Endodermal cell (in vitro differentiated cells): ENCODE results near the gene COL13A1. TPM values are rescaled to one million over a fixed set of nuclear protein-coding genes. Genes with fewer than 3 reads are reported as not detected.

Experiments
- DNase-seq: peaks from one replicate; pipeline ENCODE4 v3.0.0-alpha.2; 2017
- H3K27ac ChIP-seq: 2 replicates; pipeline ENCODE4 v1.5.1; 2013; ENCODE audit warnings: mild to moderate bottlenecking, low read depth, low read length, moderate library complexity
- H3K27me3 ChIP-seq: 2 replicates; pipeline ENCODE4 v1.6.1; 2013; ENCODE audit warnings: mild to moderate bottlenecking, low read length, moderate library complexity; ENCODE audit not compliant: insufficient read depth, control insufficient read depth, poor library complexity, severe bottlenecking
- H3K36me3 ChIP-seq: 2 replicates; pipeline ENCODE4 v1.7.0; 2013; ENCODE audit warnings: mild to moderate bottlenecking, low read length, moderate library complexity; ENCODE audit not compliant: control insufficient read depth, insufficient read depth
- H3K4me1 ChIP-seq: one replicate; pipeline ENCODE4 v1.7.0; 2013; ENCODE audit warnings: low read length; ENCODE audit not compliant: control insufficient read depth, insufficient read depth
- H3K4me3 ChIP-seq: 2 replicates; pipeline ENCODE4 v1.5.1; 2013; ENCODE audit warnings: mild to moderate bottlenecking, low read length, moderate library complexity
- H3K9ac ChIP-seq: 2 replicates; pipeline ENCODE4 v1.6.1; 2013; ENCODE audit warnings: mild to moderate bottlenecking, low read length, moderate library complexity; ENCODE audit not compliant: poor library complexity, severe bottlenecking; ENCODE audit errors: extremely low read depth
- H3K9me3 ChIP-seq: 2 replicates; pipeline ENCODE4 v1.6.1; 2013; ENCODE audit warnings: mild to moderate bottlenecking, low read length, moderate library complexity; ENCODE audit not compliant: control insufficient read depth
- H3K27ac Mint-ChIP-seq: 2 replicates; pipeline ENCODE4 v1.8.0; 2020; ENCODE audit warnings: mixed read lengths
- H3K27me3 Mint-ChIP-seq: 2 replicates; pipeline ENCODE4 v1.8.0; 2021; ENCODE audit warnings: mild to moderate bottlenecking, mixed read lengths; ENCODE audit not compliant: insufficient read depth
- H3K36me3 Mint-ChIP-seq: 2 replicates; pipeline ENCODE4 v1.8.0; 2020; ENCODE audit warnings: low read depth, mixed read lengths
- H3K4me1 Mint-ChIP-seq: 2 replicates; pipeline ENCODE4 v1.8.0; 2020; ENCODE audit warnings: mixed read lengths
- H3K4me3 Mint-ChIP-seq: 2 replicates; pipeline ENCODE4 v1.8.0; 2020; ENCODE audit warnings: mild to moderate bottlenecking, moderate library complexity, mixed read lengths
- H3K9me3 Mint-ChIP-seq: 2 replicates; pipeline ENCODE4 v1.8.0; 2020; ENCODE audit warnings: mild to moderate bottlenecking, mixed read lengths
- WGBS, 2 experiments: methylation state at CpG; one replicate each; pipeline versions ENCODE4 v1.1.5 to v1.1.7; 2013; ENCODE audit warnings: missing lambda C conversion rate in 2 of 2, mixed read lengths in 1 of 2; ENCODE audit not compliant: insufficient coverage in 1 of 2, insufficient read length in 1 of 2; 5-methylcytosine and 5-hydroxymethylcytosine counted together
- total RNA-seq, 2 donors: library from RNA; stranded (reverse); fragmentation: NEBNext Ultra II Directional in 1 of 2; extraction: Animal tissue kit (Norgen Biotek cat#: 25700) in 1 of 2; gene quantifications; 2 replicates in 1 of 2; 3 replicates in 1 of 2; pipeline ENCODE4 v1.2.1, GENCODE V29; 2021
- TF ChIP-seq, protein P1 (sequence below): fragments of 200-600 bp; sonication (generic); conservative IDR thresholded peaks from 2 replicates; pipeline ENCODE4 v1.5.0; 2021; ENCODE audit warnings: antibody characterized with exemption, mild to moderate bottlenecking

COL13A1 gene
- total RNA-seq, 2 donors from 2014 or later: 15.9 to 20.7 TPM

DNA sequence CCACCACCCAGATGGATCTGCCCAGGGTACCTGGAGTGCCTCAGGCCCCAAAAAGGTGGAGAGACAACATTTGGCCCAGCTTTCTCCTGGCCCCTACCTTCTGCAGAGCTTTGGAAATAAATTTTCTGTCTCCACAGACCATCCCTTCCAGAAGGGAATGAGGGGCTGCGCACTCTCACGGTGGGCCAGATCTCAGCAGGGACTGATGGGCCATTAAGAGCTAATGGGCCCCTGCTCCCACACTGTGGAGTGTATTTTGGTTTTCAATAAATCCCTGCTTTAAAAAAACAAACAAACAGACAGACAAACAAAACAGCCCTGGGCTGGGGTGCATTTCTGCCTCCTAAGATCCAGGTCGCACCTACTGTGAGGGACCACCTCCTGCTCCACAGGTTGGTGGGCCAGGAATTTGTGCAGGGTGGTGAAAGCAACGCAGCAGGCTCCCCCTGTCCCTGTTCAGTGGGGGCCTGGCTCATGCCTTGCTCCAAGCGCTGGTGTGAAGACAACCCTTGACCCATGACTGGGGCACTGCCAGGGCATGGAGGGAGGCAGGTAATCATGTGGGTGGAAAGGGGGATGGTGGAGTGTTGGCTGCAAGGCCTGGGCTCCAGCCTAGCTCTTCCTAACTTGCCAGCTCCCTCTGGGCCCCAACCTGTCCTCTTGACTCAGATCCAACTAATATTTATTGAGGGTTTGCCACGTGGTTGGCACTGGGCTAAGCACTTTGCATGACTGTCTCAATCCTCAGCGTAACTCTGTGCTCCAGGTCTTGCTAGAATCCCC lies 88.5 kb downstream of the COL13A1 start:
- 90 to 96% methylated on average over 4 to 7 of the region's 7 CpGs for WGBS, 2 experiments
- DNase-seq: no peak

DNA sequence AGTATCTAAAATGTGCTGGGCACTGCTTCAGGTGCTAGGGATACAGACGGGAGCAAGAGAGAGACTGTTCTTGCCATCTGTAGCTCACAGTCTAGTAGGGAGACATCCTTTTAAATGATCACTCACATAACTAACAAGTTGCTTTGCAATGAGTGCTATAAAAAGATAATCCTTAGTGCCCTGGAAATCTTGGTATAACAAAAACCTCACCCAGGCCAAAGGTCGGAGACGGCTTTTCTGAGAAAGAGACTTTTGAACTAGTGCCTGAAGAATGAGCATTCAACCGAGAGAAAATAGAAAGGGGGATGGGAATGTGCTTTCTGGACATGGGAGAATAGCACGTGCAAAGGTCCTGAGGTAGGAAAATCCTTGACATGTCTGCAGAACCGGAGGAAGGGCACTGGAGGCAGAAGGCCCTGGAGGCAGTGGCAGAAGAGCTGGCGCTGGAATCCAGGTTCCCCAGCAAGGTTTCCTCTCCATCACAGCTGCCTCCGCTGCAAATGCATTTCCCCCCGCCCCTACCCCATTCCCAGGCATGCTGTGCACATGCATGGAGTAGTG lies 89.4 kb downstream of the COL13A1 start:
- Mint-ChIP-seq H3K9me3 (no peaks in the 10 kb centered on the region), H3K27me3 (peaks cover 5% of the 10 kb centered on the region), H3K27ac (no peak overlapping the region), H3K4me3 (no peak overlapping the region), H3K4me1 (no peaks in the 10 kb centered on the region), H3K36me3 (peaks cover 4% of the 10 kb centered on the region)
- Histone ChIP-seq H3K27ac (no peak overlapping the region), H3K4me3 (no peak overlapping the region), H3K4me1 (no peaks in the 10 kb centered on the region), H3K9me3 (no peaks in the 10 kb centered on the region), H3K27me3 (no peaks in the 10 kb centered on the region), H3K9ac (no peak overlapping the region), H3K36me3 (no peaks in the 10 kb centered on the region)
- TF ChIP-seq, protein P1, sequence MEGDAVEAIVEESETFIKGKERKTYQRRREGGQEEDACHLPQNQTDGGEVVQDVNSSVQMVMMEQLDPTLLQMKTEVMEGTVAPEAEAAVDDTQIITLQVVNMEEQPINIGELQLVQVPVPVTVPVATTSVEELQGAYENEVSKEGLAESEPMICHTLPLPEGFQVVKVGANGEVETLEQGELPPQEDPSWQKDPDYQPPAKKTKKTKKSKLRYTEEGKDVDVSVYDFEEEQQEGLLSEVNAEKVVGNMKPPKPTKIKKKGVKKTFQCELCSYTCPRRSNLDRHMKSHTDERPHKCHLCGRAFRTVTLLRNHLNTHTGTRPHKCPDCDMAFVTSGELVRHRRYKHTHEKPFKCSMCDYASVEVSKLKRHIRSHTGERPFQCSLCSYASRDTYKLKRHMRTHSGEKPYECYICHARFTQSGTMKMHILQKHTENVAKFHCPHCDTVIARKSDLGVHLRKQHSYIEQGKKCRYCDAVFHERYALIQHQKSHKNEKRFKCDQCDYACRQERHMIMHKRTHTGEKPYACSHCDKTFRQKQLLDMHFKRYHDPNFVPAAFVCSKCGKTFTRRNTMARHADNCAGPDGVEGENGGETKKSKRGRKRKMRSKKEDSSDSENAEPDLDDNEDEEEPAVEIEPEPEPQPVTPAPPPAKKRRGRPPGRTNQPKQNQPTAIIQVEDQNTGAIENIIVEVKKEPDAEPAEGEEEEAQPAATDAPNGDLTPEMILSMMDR: no peak
- 90 to 91% methylated on average over 5 to 9 of the region's 9 CpGs for WGBS, 2 experiments
- no peak for DNase-seq

More for the DNA sequence above, 88.5 kb downstream of the COL13A1 start:
- no peak overlapping the region for H3K4me3 Mint-ChIP-seq
- Histone ChIP-seq H3K9ac (no peak overlapping the region), H3K9me3 (no peaks in the 10 kb centered on the region), H3K4me1 (no peaks in the 10 kb centered on the region), H3K36me3 (no peaks in the 10 kb centered on the region), H3K4me3 (no peak overlapping the region), H3K27ac (no peak overlapping the region), H3K27me3 (no peaks in the 10 kb centered on the region)
- TF ChIP-seq, protein P1: no peak
- H3K27me3 Mint-ChIP-seq: peaks cover 5% of the 10 kb centered on the region
- H3K4me1 Mint-ChIP-seq: peaks cover 2% of the 10 kb centered on the region
- no peak overlapping the region for H3K27ac Mint-ChIP-seq
- H3K36me3 Mint-ChIP-seq: peaks cover 4% of the 10 kb centered on the region
- no peaks in the 10 kb centered on the region for H3K9me3 Mint-ChIP-seq

DNA sequence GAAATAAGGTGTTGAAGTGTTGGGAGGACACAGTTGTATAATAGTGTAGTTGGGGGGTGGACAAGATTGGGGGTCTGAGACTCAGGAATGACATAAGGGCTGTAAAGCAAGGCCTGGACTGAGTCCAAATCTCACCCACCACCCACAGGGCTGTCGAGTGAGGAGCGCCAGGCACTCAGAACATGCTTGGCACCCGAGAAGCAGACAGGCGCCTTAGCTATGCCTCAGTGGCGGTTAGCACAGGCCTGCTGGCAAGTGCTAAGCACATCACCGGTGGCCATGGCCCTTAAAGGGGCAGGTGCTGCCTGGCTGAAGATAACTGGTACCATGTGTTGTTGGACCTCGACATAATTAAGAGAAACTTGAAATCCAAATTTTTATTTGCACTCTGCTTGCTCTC lies 90.7 kb downstream of the COL13A1 start:
- Mint-ChIP-seq H3K4me1 (no peaks in the 10 kb centered on the region), H3K4me3 (no peak overlapping the region), H3K27me3 (peaks cover 5% of the 10 kb centered on the region), H3K9me3 (no peaks in the 10 kb centered on the region), H3K27ac (no peak overlapping the region), H3K36me3 (peaks cover 4% of the 10 kb centered on the region)
- TF ChIP-seq, protein P1: no peak
- H3K36me3 ChIP-seq: no peaks in the 10 kb centered on the region
- no peak overlapping the region for H3K9ac ChIP-seq
- WGBS, 2 experiments: 92 to 100% methylated on average over 6 to 7 of the region's 7 CpGs
- peaks cover 4% of the 10 kb centered on the region for H3K4me1 ChIP-seq
- no peaks in the 10 kb centered on the region for H3K27me3 ChIP-seq
- no peak overlapping the region for H3K27ac ChIP-seq
- H3K4me3 ChIP-seq: no peak overlapping the region
- H3K9me3 ChIP-seq: no peaks in the 10 kb centered on the region
- DNase-seq: no peak
